MCF 10A (cell line): ENCODE measurements around the gene OR10D3. TPM values are rescaled to one million over a fixed set of nuclear protein-coding genes. Genes with fewer than 3 reads are reported as not detected.

Experiments used
- BruUV-seq: library from RNA; stranded (reverse); fragments of 400-500 nt; replicated peaks from 2 replicates; lab custom pipeline; 2021; lab: Mats Ljungman, UMichigan
- CTCF ChIA-PET: fragments of 300-600 bp; sonication (Branson Sonifier 250); formaldehyde crosslinking; extraction: SDS; loops from one replicate; lab custom pipeline; 2021; ENCODE audit warnings: antibody characterized with exemption, inconsistent platforms; lab: Yijun Ruan, JAX
- POLR2A ChIA-PET: fragments of 300-600, 350-650 bp; sonication (Branson Sonifier 250); formaldehyde crosslinking; extraction: SDS; loops from one replicate; lab custom pipeline; 2020; ENCODE audit warnings: antibody characterized with exemption, inconsistent platforms; lab: Yijun Ruan, JAX
- DNase-seq: peaks from one replicate; pipeline ENCODE4 v3.0.0-alpha.2; 2018; ENCODE audit not compliant: unreplicated experiment
- H3K27ac Mint-ChIP-seq: one replicate; pipeline ENCODE4 v1.8.0; 2022; ENCODE audit warnings: mild to moderate bottlenecking, low read depth, mixed read lengths; ENCODE audit not compliant: unreplicated experiment
- H3K27me3 Mint-ChIP-seq: one replicate; pipeline ENCODE4 v1.8.0; 2022; ENCODE audit warnings: mixed read lengths; ENCODE audit not compliant: insufficient read depth, unreplicated experiment
- H3K36me3 Mint-ChIP-seq: one replicate; pipeline ENCODE4 v1.8.0; 2022; ENCODE audit warnings: mild to moderate bottlenecking, moderate library complexity, mixed read lengths; ENCODE audit not compliant: insufficient read depth, unreplicated experiment
- H3K4me1 Mint-ChIP-seq: one replicate; pipeline ENCODE4 v1.8.0; 2022; ENCODE audit warnings: mixed read lengths; ENCODE audit not compliant: insufficient read depth, unreplicated experiment
- H3K4me3 Mint-ChIP-seq: one replicate; pipeline ENCODE4 v1.8.0; 2022; ENCODE audit warnings: mild to moderate bottlenecking, moderate library complexity, mixed read lengths; ENCODE audit not compliant: unreplicated experiment
- H3K9me3 Mint-ChIP-seq: one replicate; pipeline ENCODE4 v1.8.0; 2022; ENCODE audit warnings: mixed read lengths; ENCODE audit not compliant: unreplicated experiment
- intact Hi-C: fragments of 100-400 bp; cut with micrococcal nuclease; formaldehyde crosslinking; loops from 2 replicates; pipeline ENCODE4 v1.14.1; 2022
- total RNA-seq: library from RNA; stranded (reverse); gene quantifications from 2 replicates; pipeline ENCODE4 v1.2.3, GENCODE V29; 2022
- TF ChIP-seq, protein P1 (sequence below): fragments of 200-600 bp; IDR thresholded peaks from one replicate; pipeline ENCODE4 v1.8.0; 2022; ENCODE audit warnings: antibody characterized with exemption, mild to moderate bottlenecking; ENCODE audit not compliant: unreplicated experiment

Gene OR10D3
- total RNA-seq, 1 experiment from 2014 or later: not detected

DNA sequence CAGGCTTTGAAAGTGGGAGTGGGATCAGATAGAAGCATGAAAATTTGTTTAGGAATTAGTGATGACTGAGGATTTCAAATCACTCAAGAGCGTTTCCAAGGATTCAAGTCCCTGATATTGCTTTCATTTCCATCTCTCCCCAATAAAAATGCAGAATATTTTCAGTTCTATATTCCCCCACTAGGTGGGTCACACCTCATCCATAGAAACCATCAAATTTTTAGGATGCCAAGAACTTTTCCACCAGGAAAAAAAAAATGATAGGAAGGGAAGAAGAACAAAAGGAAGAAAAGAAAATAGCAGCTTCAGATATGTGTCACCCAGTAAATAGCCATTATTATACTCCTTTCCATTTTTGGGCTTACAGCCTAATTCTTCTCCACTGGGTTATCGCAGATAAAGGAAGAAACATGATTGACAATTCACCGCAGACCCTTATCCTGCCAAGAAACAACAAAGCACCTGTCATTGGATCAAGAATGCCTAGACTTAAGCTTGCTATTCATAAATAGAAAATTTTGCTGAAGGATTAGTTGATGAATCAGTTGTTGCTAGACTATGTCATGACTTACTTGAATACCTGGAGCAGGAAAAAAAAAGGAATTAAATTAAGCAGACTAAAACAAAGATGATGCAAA, 30.3 kb upstream of the OR10D3 start:
- ChIA-PET POLR2A (no interaction called here), CTCF (interaction anchor here (0.6 kb wide), 2 partner anchors 21 to 567 kb away, joined by 3 to 4 read pairs; no protein-coding TSS in a partner anchor)
- no TSS peak for BruUV-seq
- no peaks in the 10 kb centered on the region for H3K9me3 Mint-ChIP-seq
- no peaks in the 10 kb centered on the region for H3K36me3 Mint-ChIP-seq
- TF ChIP-seq, protein P1, sequence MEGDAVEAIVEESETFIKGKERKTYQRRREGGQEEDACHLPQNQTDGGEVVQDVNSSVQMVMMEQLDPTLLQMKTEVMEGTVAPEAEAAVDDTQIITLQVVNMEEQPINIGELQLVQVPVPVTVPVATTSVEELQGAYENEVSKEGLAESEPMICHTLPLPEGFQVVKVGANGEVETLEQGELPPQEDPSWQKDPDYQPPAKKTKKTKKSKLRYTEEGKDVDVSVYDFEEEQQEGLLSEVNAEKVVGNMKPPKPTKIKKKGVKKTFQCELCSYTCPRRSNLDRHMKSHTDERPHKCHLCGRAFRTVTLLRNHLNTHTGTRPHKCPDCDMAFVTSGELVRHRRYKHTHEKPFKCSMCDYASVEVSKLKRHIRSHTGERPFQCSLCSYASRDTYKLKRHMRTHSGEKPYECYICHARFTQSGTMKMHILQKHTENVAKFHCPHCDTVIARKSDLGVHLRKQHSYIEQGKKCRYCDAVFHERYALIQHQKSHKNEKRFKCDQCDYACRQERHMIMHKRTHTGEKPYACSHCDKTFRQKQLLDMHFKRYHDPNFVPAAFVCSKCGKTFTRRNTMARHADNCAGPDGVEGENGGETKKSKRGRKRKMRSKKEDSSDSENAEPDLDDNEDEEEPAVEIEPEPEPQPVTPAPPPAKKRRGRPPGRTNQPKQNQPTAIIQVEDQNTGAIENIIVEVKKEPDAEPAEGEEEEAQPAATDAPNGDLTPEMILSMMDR: peak; percentile 7
- no peaks in the 10 kb centered on the region for H3K4me1 Mint-ChIP-seq
- H3K4me3 Mint-ChIP-seq: no peak overlapping the region
- intact Hi-C loops: no loop called here
- H3K27ac Mint-ChIP-seq: no peak overlapping the region
- H3K27me3 Mint-ChIP-seq: peaks cover 23% of the 10 kb centered on the region
- DNase-seq: no peak

GRCh38 chr11:124153821-124154220, 29.3 kb upstream of the OR10D3 start:
- Mint-ChIP-seq H3K27me3 (peaks cover 23% of the 10 kb centered on the region), H3K36me3 (no peaks in the 10 kb centered on the region), H3K9me3 (no peaks in the 10 kb centered on the region), H3K4me3 (no peak overlapping the region), H3K27ac (no peak overlapping the region), H3K4me1 (no peaks in the 10 kb centered on the region)
- TF ChIP-seq, protein P1: no peak
- no TSS peak for BruUV-seq
- DNase-seq: no peak
- POLR2A ChIA-PET: interaction anchor here (1.2 kb wide), 1 partner anchor 38 kb away, joined by 8 read pairs; the partner anchor contains the start of gene VWA5A
- CTCF ChIA-PET: interaction anchor here (1.9 kb wide), 1 partner anchor 82 kb away, joined by 8 read pairs; no protein-coding TSS in a partner anchor
- intact Hi-C loops: no loop called here

DNA sequence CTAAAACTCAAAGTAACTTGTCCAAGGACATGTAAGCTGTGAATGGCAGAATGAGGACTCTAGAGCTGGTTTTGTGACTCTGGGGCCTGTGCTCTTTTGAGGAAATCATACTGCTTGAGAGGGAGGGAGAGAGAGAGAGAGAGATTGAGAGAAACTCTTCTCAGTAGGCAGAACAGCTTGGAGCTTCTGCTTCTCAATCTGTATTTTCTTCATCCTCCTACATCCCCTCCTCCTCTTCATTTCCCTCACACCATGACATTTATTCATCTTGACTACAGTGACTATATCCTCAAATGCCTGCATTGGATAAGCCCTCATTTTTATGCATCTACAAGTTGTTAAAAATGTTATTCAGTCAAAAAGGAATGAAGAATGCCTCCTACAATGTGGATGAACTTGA, 23.7 kb upstream of the OR10D3 start:
- H3K4me3 Mint-ChIP-seq: no peak overlapping the region
- peaks cover 21% of the 10 kb centered on the region for H3K27me3 Mint-ChIP-seq
- no peak overlapping the region for H3K27ac Mint-ChIP-seq
- no peaks in the 10 kb centered on the region for H3K36me3 Mint-ChIP-seq
- intact Hi-C loops: no loop called here
- no peak for DNase-seq
- ChIA-PET POLR2A (no interaction called here), CTCF (interaction anchor here (0.7 to 1.2 kb wide), 2 partner anchors 18 to 87 kb away, joined by 3 read pairs; no protein-coding TSS in a partner anchor)
- H3K9me3 Mint-ChIP-seq: no peaks in the 10 kb centered on the region
- TF ChIP-seq, protein P1: no peak
- BruUV-seq: no TSS peak
- no peaks in the 10 kb centered on the region for H3K4me1 Mint-ChIP-seq

DNA sequence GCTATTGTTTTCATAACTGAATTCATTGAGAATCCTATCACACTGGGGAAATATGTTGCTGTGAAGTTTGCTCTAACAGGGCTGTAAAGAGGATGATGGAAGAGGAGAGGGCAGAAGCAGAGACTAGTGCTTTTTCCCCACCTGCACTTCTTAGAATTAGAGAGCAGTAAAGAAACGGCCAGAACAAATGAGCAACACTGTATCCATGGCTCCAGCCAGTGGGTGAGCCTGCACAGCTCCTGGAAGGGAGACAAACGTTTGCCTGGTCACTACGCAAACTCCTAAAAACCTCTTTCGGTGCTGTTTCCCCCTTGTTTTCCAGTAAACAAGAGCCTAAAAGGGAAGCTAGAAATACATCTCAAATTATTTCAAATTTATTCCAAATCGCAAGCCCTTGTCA, 22.2 kb upstream of the OR10D3 start:
- TF ChIP-seq, protein P1: no peak
- ChIA-PET POLR2A (no interaction called here), CTCF (interaction anchor here (1.1 kb wide), 1 partner anchor 34 kb away, joined by 4 read pairs; no protein-coding TSS in a partner anchor)
- intact Hi-C loops: no loop called here
- no TSS peak for BruUV-seq
- Mint-ChIP-seq H3K4me1 (no peaks in the 10 kb centered on the region), H3K9me3 (no peaks in the 10 kb centered on the region), H3K27ac (no peak overlapping the region), H3K27me3 (peaks cover 6% of the 10 kb centered on the region), H3K36me3 (no peaks in the 10 kb centered on the region), H3K4me3 (no peak overlapping the region)
- no peak for DNase-seq
